ENCODE measurements around the gene FRS3.

Gene FRS3

GRCh38 chr6:41748542-41748941 is 31.2 kb downstream of the FRS3 start:
- Mint-ChIP-seq H3K27ac (no peak overlapping the region), H3K4me1 (ENCODE audit: low read depth) (no peaks in the 10 kb centered on the region), H3K27me3 (ENCODE audit: low read depth) (peaks cover 15% of the 10 kb centered on the region), H3K9me3 (no peaks in the 10 kb centered on the region), H3K4me3 (no peak overlapping the region), H3K36me3 (ENCODE audit: low read depth) (no peaks in the 10 kb centered on the region)
- DNase-seq (ENCODE audit: low spot score): no peak

- no peak overlapping the region for H3K4me3 Mint-ChIP-seq
- no peak for DNase-seq (ENCODE audit: low spot score)
Measured at GRCh38 chr6:41748102-41748477, 31.6 kb downstream of the FRS3 start.

GRCh38 chr6:41747256-41748101 is 32.2 kb downstream of the FRS3 start, which contains the start of gene PGC:
TSS of gene PGC (minus strand) at chr6:41747397. CDS start at chr6:41747334, 63 bp downstream.
- no peak for DNase-seq (ENCODE audit: low spot score)
- Mint-ChIP-seq H3K27ac (no peak within 1 kb of the TSS), H3K36me3 (ENCODE audit: low read depth) (no peaks in the 10 kb centered on the region), H3K9me3 (no peaks in the 10 kb centered on the region), H3K4me1 (ENCODE audit: low read depth) (no peaks in the 10 kb centered on the region), H3K27me3 (ENCODE audit: low read depth) (peaks cover 10% of the 10 kb centered on the region), H3K4me3 (no peak within 1 kb of the TSS)

More at GRCh38 chr6:41748102-41748477, 31.6 kb downstream of the FRS3 start:
- H3K27me3 Mint-ChIP-seq (ENCODE audit: low read depth): peaks cover 11% of the 10 kb centered on the region
- H3K9me3 Mint-ChIP-seq: no peaks in the 10 kb centered on the region
- H3K4me1 Mint-ChIP-seq (ENCODE audit: low read depth): no peaks in the 10 kb centered on the region
- H3K36me3 Mint-ChIP-seq (ENCODE audit: low read depth): no peaks in the 10 kb centered on the region
- H3K27ac Mint-ChIP-seq: no peak overlapping the region

- H3K4me1 Mint-ChIP-seq (ENCODE audit: low read depth): no peaks in the 10 kb centered on the region
- no peak overlapping the region for H3K4me3 Mint-ChIP-seq
- no peak for DNase-seq (ENCODE audit: low spot score)
- H3K27me3 Mint-ChIP-seq (ENCODE audit: low read depth): peaks cover 8% of the 10 kb centered on the region
- H3K27ac Mint-ChIP-seq: no peak overlapping the region
- H3K36me3 Mint-ChIP-seq (ENCODE audit: low read depth): no peaks in the 10 kb centered on the region
- H3K9me3 Mint-ChIP-seq: no peaks in the 10 kb centered on the region
Measured at GRCh38 chr6:41746107-41746506, 33.6 kb downstream of the FRS3 start.

GRCh38 chr6:41744236-41744787 is 35.4 kb downstream of the FRS3 start:
- DNase-seq (ENCODE audit: low spot score): no peak
- Mint-ChIP-seq H3K4me1 (ENCODE audit: low read depth) (no peaks in the 10 kb centered on the region), H3K36me3 (ENCODE audit: low read depth) (no peaks in the 10 kb centered on the region), H3K27ac (no peak overlapping the region), H3K4me3 (no peak overlapping the region), H3K9me3 (no peaks in the 10 kb centered on the region), H3K27me3 (ENCODE audit: low read depth) (no peaks in the 10 kb centered on the region)

- Mint-ChIP-seq H3K9me3 (no peaks in the 10 kb centered on the region), H3K4me3 (no peak overlapping the region), H3K4me1 (ENCODE audit: low read depth) (no peaks in the 10 kb centered on the region), H3K36me3 (ENCODE audit: low read depth) (no peaks in the 10 kb centered on the region), H3K27ac (no peak overlapping the region), H3K27me3 (ENCODE audit: low read depth) (no peaks in the 10 kb centered on the region)
- DNase-seq (ENCODE audit: low spot score): no peak
Measured at GRCh38 chr6:41743406-41744235, 36.1 kb downstream of the FRS3 start.

- Mint-ChIP-seq H3K27ac (no peak overlapping the region), H3K36me3 (ENCODE audit: low read depth) (no peaks in the 10 kb centered on the region), H3K4me3 (no peak overlapping the region), H3K9me3 (no peaks in the 10 kb centered on the region), H3K4me1 (ENCODE audit: low read depth) (no peaks in the 10 kb centered on the region), H3K27me3 (ENCODE audit: low read depth) (no peaks in the 10 kb centered on the region)
- DNase-seq (ENCODE audit: low spot score): no peak
Measured at GRCh38 chr6:41741625-41742490, 37.8 kb downstream of the FRS3 start.

- no peak overlapping the region for H3K4me3 Mint-ChIP-seq
Measured at GRCh38 chr6:41740366-41741162, 39.1 kb downstream of the FRS3 start.

GRCh38 chr6:41739041-41739440 is 40.7 kb downstream of the FRS3 start:
- Mint-ChIP-seq H3K36me3 (ENCODE audit: low read depth) (no peaks in the 10 kb centered on the region), H3K27me3 (ENCODE audit: low read depth) (no peaks in the 10 kb centered on the region), H3K9me3 (no peaks in the 10 kb centered on the region), H3K27ac (no peak overlapping the region), H3K4me1 (ENCODE audit: low read depth) (peaks cover 3% of the 10 kb centered on the region), H3K4me3 (no peak overlapping the region)
- DNase-seq (ENCODE audit: low spot score): no peak

More at GRCh38 chr6:41740366-41741162, 39.1 kb downstream of the FRS3 start:
- Mint-ChIP-seq H3K4me1 (ENCODE audit: low read depth) (peaks cover 3% of the 10 kb centered on the region), H3K36me3 (ENCODE audit: low read depth) (no peaks in the 10 kb centered on the region), H3K9me3 (no peaks in the 10 kb centered on the region), H3K27me3 (ENCODE audit: low read depth) (no peaks in the 10 kb centered on the region), H3K27ac (no peak overlapping the region)
- no peak for DNase-seq (ENCODE audit: low spot score)

GRCh38 chr6:41737591-41738130 is 42.0 kb downstream of the FRS3 start:
- Mint-ChIP-seq H3K27ac (no peak overlapping the region), H3K9me3 (no peaks in the 10 kb centered on the region), H3K36me3 (ENCODE audit: low read depth) (no peaks in the 10 kb centered on the region), H3K27me3 (ENCODE audit: low read depth) (no peaks in the 10 kb centered on the region), H3K4me1 (ENCODE audit: low read depth) (peaks cover 14% of the 10 kb centered on the region), H3K4me3 (no peak overlapping the region)
- DNase-seq (ENCODE audit: low spot score): no peak

GRCh38 chr6:41736800-41737555 is 42.7 kb downstream of the FRS3 start:
- no peak for DNase-seq (ENCODE audit: low spot score)
- no peak overlapping the region for H3K27ac Mint-ChIP-seq
- H3K4me1 Mint-ChIP-seq (ENCODE audit: low read depth): peaks cover 18% of the 10 kb centered on the region
- H3K9me3 Mint-ChIP-seq: no peaks in the 10 kb centered on the region
- H3K27me3 Mint-ChIP-seq (ENCODE audit: low read depth): no peaks in the 10 kb centered on the region
- no peak overlapping the region for H3K4me3 Mint-ChIP-seq
- H3K36me3 Mint-ChIP-seq (ENCODE audit: low read depth): no peaks in the 10 kb centered on the region

GRCh38 chr6:41736186-41736733 is 43.4 kb downstream of the FRS3 start:
- Mint-ChIP-seq H3K27me3 (ENCODE audit: low read depth) (no peaks in the 10 kb centered on the region), H3K27ac (no peak overlapping the region), H3K4me3 (peak overlapping the region; percentile 73)

More at GRCh38 chr6:41736186-41736733, 43.4 kb downstream of the FRS3 start:
- Mint-ChIP-seq H3K4me1 (ENCODE audit: low read depth) (peaks cover 18% of the 10 kb centered on the region), H3K9me3 (no peaks in the 10 kb centered on the region), H3K36me3 (ENCODE audit: low read depth) (no peaks in the 10 kb centered on the region)
- DNase-seq (ENCODE audit: low spot score): no peak
